HG03378 (cell line): ENCODE results near the gene DNAH17.

Experiments
- ATAC-seq: cut with Tn5 transposase; IDR thresholded peaks from one replicate; pipeline ENCODE4 v1.9.1; 2021; ENCODE audit warnings: mild to moderate bottlenecking, moderate library complexity; ENCODE audit not compliant: unreplicated experiment

The DNAH17 gene

DNA sequence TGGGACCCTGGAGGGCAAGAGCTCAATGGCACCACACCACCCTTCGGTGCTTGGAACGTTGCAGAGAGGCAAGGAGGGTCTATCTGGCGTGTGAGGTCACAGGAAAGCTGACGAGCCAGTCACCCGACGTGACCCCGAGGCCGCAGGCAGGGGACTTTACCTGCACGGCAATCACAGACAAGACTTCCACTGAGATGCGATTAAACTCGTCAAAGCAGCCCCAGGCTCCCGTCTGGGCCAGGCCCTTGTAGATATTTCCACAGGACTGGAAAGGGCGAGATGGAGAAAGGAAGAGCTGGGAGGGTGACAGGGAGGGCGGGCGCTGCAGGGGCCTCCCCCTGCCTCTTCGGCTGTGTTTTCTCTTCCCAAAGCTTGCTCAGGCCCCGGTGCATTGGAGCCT, 78.3 kb downstream of the DNAH17 start:
- ATAC-seq, result no peak

DNA sequence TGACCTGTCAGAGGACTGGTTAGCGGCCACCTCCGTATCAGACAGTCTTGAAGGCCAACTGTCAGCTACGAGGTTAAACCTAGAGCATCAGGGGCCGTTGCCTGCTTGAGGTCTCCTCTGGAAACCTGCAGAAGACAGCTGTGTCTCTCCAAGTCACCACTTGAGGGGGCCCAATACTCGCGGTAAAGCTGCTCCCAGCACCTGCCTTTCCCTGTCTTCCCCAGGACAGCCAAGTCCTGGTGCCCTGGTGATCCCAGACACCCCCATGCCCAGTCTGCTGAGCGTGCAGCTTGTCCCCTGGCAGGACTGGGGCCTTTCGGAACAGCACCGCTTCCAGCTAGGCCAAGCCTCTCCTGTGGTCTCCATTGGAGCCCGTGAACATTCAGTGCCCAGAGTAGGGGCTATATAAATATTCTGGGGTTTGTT, 80.1 kb downstream of the DNAH17 start:
- ATAC-seq, result no peak

- ATAC-seq, result no peak
These were observed 80.9 kb downstream of the DNAH17 start for GRCh38 chr17:78496311-78496710.

- ATAC-seq, result no peak
These were observed 81.6 kb downstream of the DNAH17 start for GRCh38 chr17:78495634-78496033.

DNA sequence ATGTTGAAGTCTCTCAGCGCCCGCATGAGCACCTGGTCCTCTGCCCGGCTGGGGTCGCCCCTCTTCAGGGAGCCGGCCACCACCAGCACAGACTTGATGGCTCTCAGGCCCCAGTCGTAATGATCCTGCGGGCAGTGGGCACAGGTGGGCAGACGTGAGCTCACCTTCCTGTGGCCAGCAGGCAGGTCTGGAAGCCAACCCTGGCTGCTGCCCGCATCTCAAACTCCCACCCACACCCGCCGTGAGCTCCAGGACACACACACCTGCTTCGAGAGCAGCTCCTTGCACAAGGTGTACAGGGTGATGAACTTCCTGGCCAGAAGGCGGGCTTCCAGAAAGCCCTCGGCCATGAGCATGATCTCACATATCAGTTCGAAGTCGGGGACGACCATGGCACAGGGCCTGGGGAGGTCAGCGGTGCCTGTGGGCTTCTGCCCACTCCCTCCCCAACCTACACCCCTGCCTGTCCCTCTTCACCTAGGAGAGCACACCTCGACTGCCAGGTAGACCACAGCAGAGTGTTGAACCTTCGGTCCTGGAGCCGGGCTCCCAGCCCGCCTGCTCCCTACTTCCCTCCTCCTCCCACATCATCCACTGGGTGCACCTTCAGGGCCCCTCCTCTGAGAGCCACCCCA, 82.4 kb downstream of the DNAH17 start:
- ATAC-seq, result no peak

DNA sequence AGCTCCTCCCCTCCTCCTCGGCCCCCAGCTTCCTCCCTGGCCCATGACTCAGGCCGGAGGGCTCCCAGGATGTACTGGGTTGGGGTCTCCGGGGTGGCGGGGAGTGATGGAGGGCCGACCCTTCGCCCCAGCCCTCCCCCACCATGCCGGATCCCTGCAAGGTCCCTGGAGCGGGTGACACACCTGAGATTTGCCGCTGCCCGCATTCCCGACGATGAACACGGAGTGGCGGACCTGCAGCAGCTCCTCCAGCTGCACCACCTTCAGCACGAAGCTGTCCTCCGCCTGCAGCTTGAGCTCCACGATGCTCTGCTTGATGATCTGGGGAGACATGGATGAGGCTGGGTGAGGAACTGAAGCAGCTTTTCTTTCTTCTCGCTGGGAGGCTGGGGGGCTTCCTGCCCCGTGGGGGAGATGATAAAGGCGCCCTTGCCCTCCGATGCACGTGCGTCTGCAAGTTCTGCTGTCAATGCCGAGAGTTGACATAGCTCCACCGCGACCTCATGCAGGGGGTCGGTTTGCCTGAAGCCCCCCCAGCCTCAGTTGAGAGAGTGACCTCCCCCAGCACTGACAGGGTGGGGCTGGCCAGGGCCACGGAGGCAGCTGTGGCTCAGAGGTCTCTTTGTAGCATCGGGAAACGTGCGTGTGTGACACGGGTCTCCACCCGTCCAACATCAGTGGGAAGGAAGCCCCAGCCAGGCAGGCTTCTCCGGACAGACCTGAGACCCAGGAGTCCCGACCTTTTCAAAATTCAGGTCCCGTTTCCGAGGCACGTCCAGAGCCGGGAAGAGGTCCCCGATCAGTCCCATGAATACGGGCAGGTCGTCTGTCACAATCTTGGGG, 83.1 kb downstream of the DNAH17 start:
- no peak for ATAC-seq

DNA sequence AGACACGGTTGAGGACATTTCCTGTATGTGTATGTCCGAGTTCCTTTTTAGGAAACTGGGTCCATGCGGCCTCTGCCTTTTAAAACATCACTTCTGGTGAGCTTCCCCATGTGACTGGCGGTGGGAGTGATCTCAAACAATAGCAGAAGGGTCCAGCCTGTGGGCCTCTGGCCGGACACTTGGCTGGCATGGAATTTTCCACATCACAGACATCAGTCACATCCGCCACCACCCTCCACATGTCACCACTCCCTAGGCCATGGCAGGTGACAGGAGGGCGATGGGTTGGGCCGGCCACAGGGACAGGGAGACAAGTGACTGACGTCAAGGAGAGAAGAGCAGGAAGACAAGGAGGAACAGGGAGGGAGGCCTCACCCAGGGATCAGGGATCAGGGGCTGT, 83.7 kb downstream of the DNAH17 start:
- ATAC-seq, result no peak

GRCh38 chr17:78492116-78492799, 84.9 kb downstream of the DNAH17 start:
- no peak for ATAC-seq

DNA sequence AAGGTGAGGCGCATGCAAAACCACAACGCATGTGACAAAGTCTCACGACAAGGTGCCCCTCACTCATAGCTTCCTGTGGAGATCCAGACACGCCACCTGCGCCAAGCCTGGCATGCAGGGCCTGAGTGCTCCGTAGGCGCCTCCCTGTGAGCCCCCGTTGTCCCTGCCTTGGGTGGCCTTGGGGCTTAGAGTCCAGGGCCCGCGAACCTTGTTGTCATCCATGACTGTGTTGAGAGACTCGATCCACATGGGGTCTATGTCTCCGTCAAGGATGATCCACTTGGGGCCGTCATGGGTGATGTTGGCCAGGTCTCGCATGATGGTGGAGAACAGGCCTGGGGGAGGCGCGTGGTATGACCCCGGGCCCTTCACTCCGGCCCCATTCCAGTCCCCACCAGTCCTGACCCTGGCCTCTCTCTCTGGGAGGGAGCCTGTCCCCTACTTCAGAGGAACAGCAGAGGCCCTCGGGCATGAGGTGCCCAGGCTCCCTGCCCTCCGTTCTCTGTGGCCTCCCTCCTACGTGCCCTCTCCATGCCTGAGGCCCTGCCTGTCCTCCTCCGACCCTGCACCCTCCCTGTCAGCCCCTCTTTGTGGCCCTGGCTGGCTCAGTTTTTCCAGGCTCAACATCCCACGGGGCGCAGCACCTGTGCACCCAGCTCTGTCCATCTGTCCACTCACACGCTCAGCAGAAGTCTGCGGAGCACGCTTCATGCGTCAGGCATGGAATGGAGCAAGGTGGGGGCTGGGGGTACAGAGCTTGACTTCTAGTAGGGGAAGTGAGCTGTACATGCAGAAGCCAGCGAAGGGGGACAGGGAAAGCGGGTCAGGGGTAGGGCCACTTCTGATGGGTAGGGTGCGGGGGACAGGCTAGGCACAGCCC, 85.7 kb downstream of the DNAH17 start:
- ATAC-seq, result no peak

DNA sequence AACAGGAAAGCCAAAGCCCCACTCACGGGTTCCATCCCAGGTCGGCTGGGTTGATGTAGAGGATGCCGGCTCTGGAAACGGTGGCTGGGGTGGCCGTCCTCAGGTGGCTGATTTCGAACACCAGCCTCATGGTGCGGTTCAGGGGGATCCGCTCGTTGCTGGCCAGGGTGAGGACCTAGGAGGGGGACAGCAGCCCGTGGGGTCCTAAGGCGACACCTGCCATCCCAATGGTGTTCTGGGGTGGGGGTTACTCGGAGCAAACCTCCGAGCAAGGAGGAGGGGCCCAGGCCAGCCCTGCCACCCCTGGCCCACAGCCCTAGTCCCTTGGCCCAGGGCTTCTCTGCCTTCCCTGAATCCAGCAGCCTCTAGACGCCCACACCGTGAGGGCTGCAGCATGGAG, 86.5 kb downstream of the DNAH17 start:
- ATAC-seq, result no peak

DNA sequence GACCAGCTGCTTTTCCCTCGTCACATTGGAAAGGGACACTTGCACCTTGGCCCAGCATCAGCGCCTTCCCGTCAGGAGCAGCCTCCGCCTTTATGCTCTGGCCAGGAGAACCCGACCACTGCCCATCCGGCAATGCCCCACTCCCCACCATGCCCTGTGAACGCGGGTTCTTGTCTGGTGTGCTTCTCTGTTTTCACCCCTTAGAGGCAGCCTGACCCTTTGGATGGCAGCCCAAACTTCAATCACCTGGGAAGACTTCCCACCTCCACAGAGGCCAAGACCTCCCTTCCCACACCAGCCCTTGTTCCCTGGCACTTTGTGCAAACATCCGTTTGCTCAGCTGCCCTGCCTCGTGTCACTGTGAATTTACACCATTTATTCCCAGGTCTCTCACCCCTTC, 87.0 kb downstream of the DNAH17 start:
- ATAC-seq, result no peak

- no peak for ATAC-seq
These were observed 88.1 kb downstream of the DNAH17 start for GRCh38 chr17:78488867-78489634.

DNA sequence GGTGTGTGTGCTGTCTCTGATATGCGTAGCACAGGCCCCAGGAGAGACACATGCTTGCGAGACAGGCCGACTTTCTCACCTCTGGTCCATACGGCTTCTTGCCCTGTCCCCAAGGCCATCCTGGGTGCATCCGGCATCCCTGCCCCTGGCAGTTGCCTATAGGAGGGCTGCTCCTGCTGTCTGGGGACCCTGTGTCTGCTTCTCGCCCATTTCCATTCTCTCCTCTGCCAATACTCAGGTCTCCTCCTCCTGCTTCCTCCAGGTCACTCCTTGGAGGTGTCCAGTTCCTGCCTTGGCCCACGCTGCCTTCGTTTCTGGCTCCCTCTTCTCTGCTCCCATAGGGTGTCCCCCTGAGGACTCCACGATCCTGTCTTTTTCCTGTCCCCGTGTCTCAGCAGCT, 89.0 kb downstream of the DNAH17 start:
- ATAC-seq, result no peak

DNA sequence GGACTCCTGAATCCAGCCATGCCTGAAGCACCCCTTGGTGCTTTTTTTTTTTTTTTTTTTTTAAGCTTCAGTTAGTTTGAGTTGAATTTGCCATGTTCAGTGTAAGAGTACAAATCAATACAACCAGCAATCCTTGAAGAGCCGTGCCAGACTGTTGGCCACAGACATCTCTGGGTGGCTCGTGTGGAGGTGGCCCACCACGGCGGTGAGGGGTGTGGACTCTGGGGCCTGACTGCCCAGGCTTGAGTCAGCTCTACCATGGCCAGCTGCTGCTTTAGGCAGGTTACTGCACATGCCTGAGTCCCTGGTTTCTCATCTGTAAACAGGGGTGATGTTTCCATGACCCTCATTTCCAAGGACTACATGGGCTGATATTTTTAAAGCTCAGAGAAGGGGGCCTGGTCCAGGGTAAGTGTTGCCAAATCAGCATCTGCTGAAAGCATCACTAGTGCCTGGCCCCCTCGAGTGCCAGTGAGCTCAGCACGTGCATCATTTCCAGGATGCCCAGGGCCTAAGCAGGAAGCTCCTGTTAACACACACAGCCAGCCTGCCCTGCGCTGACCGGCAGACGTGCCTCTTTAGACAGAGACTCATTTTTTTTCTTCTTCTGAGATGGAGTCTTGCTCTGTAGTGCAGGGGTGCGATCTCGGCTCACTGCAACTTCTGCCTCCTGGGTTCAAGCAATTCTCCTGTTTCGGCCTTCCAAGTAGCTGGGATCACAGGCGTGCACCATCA, 90.1 kb downstream of the DNAH17 start:
- no peak for ATAC-seq

DNA sequence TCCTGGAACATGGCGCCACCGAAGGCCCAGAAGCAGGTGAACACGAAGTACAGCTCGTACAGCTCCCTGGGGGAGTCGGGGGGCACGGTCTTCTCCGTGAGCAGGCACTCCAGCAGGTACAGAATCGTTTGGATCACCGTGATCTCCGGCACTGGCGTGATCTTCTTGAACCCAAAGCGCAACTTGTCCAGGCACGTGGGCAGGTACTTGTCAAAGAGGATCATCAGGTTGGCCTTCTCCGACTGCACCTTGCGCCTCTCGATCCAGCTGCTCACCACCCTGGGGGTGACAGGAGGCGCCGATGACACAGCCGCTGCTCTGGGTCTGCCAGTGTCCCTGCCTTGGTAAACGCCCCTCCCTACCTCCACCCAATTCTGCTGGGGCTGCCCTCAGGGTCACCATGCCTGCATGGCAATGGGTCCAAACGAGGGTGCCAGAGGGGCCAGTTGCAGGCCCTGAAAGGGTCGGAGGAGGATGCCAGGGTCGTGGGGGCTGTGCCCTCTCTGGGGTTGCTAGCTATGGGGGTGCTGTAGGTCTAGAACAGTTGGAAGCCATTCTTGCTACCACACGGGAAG, 90.9 kb downstream of the DNAH17 start:
- no peak for ATAC-seq

GRCh38 chr17:78485290-78486168, 91.7 kb downstream of the DNAH17 start:
- no peak for ATAC-seq

DNA sequence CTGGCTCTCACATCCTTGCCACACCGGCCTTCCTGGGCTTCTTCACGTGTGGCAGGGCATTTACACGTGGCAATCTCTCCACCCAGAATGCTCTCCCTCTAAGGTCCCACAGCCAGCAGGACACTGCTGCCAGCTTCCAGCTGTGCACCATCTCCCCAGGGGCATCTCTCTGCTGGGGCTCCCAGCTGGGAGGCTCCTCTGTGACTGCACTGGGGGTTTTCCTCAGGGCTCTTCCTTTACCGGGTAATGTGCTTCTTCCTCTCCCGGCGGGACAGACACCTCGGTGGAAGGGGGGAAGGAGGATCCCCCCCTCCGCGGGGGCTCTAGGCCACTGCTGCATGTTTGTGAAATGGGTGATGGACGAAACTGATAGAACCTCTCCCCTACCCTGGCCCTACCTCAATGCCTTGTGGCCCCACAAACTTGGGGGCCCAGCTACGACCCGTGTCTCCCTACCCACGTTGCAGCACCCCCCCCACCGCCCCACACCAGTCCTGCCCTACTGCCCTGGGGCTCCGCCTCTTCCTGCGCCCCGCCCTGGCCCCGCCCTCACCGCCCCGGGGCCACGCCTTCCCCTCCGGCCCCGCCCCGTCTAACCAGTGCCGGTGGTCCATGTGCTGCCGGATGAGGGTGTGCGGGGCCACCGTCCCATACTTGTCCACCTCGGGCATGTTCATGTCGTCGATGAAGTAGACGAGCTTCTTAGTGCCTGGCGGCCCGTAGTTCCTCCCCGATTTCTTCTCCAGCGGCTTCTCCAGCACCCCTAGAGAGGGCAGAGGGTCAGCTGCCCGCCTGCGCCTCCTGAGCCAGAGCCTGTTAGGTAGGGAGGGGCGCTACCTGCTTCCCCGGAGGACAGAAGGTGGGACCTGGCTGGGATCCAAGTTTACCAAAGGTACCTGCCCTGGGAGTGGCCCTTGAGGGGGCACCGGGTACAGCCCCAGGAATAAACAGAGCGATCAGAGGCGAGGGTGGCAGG, 92.6 kb downstream of the DNAH17 start:
- ATAC-seq, result no peak
